ENCODE results near the gene LGMN.
A peak's percentile ranks its signal among the peaks of the same experiment; 100 is the strongest.

The LGMN gene

GRCh38 chr14:92724516-92725340 lies 23.7 kb downstream of the LGMN start:
- DNase-seq: no peak

GRCh38 chr14:92719890-92720323 lies 28.5 kb downstream of the LGMN start:
- no peak for DNase-seq

- DNase-seq: no peak
Measured at GRCh38 chr14:92719421-92719820, 29.0 kb downstream of the LGMN start.

GRCh38 chr14:92718664-92719063 lies 29.8 kb downstream of the LGMN start:
- DNase-seq: no peak

- no peak for DNase-seq
Measured at GRCh38 chr14:92717571-92718042, 30.8 kb downstream of the LGMN start.

GRCh38 chr14:92716131-92716530 lies 32.3 kb downstream of the LGMN start:
- no peak for DNase-seq

GRCh38 chr14:92714739-92715307 lies 33.6 kb downstream of the LGMN start:
- DNase-seq: peak; percentile 96

- no peak for DNase-seq
Measured at GRCh38 chr14:92712654-92713051, 35.8 kb downstream of the LGMN start.

- no peak for DNase-seq
Measured at GRCh38 chr14:92711976-92712653, 36.3 kb downstream of the LGMN start.

- DNase-seq: no peak
Measured at GRCh38 chr14:92710001-92710341, 38.5 kb downstream of the LGMN start.

GRCh38 chr14:92709340-92710000 lies 39.0 kb downstream of the LGMN start:
- DNase-seq: no peak

GRCh38 chr14:92706386-92706785 lies 42.0 kb downstream of the LGMN start:
- DNase-seq: no peak

GRCh38 chr14:92704821-92705220 lies 43.6 kb downstream of the LGMN start:
- no peak for DNase-seq

- no peak for DNase-seq
Measured at GRCh38 chr14:92704036-92704804, 44.2 kb downstream of the LGMN start.

- DNase-seq: no peak
Measured at GRCh38 chr14:92703516-92703915, 44.9 kb downstream of the LGMN start.

- DNase-seq: no peak
Measured at GRCh38 chr14:92702441-92702918, 45.9 kb downstream of the LGMN start.

GRCh38 chr14:92701826-92702225 lies 46.6 kb downstream of the LGMN start:
- no peak for DNase-seq

- no peak for DNase-seq
Measured at GRCh38 chr14:92698393-92698792, 50.0 kb downstream of the LGMN start.

GRCh38 chr14:92696366-92696765 lies 52.1 kb downstream of the LGMN start:
- no peak for DNase-seq

- no peak for DNase-seq
Measured at GRCh38 chr14:92695562-92695961, 52.9 kb downstream of the LGMN start.

GRCh38 chr14:92694807-92695206 lies 53.6 kb downstream of the LGMN start:
- DNase-seq: no peak

- no peak for DNase-seq
Measured at GRCh38 chr14:92693998-92694795, 54.2 kb downstream of the LGMN start.
